T-cell (primary cell): Measurements from ENCODE around the gene HAT1. TPM values are rescaled to one million over a fixed set of nuclear protein-coding genes. Genes with fewer than 3 reads are reported as not detected.
A peak's percentile ranks its signal among the peaks of the same experiment; 100 is the strongest.

Source experiments
- ATAC-seq, 4 experiments: fragments of 200-7000 bp in 3 of 4; fragments of 150-1000 bp in 1 of 4; cut with Tn5 transposase; replicated peaks in 1 of 4; 1 replicate in 3 of 4; 2 replicates in 1 of 4; pipeline ENCODE4 v1.10.0; 2021; ENCODE audit warnings: moderate library complexity in 3 of 4, mild to moderate bottlenecking in 2 of 4, moderate number of reproducible peaks in 1 of 4
- CTCF ChIA-PET, 2 donors: fragments of 300-600 bp; sonication (Branson Sonifier 250); formaldehyde crosslinking; loops; one replicate each; lab custom pipeline; 2022; ENCODE audit warnings: antibody characterized with exemption in 2 of 2; lab: Charles Lee
- POLR2A ChIA-PET, 2 donors: fragments of 300-600 bp; sonication (Branson Sonifier 250); formaldehyde crosslinking; loops; one replicate each; lab custom pipeline; 2022; ENCODE audit warnings: antibody characterized with exemption in 2 of 2; lab: Charles Lee
- DNase-seq, 35 experiments: peaks; one replicate each; pipeline versions ENCODE4 v3.0.0 to v3.0.0-alpha.2; 2013 to 2023
- H3K27ac ChIP-seq: one replicate; pipeline ENCODE4 v1.5.1; 2013; ENCODE audit warnings: low read length
- H3K27me3 ChIP-seq, 2 experiments: replicated peaks in 1 of 2; 1 replicate in 1 of 2; 2 replicates in 1 of 2; pipeline versions ENCODE4 v1.6.1 to v1.7.0; 2013; ENCODE audit warnings: low read length in 1 of 2, mixed read lengths in 1 of 2; ENCODE audit not compliant: control insufficient read depth in 2 of 2, insufficient read depth in 2 of 2; ENCODE audit errors: extremely low read depth in 1 of 2
- H3K36me3 ChIP-seq, 2 donors: 1 replicate in 1 of 2; 2 replicates in 1 of 2; pipeline versions ENCODE4 v1.6.1 to v1.7.0; 2013; ENCODE audit warnings: low read length in 1 of 2; ENCODE audit not compliant: control insufficient read depth in 2 of 2, insufficient read depth in 1 of 2; ENCODE audit errors: extremely low read depth in 1 of 2
- H3K4me1 ChIP-seq, 2 experiments: 1 replicate in 1 of 2; 2 replicates in 1 of 2; pipeline versions ENCODE4 v1.6.1 to v1.7.0; 2013; ENCODE audit warnings: low read length in 2 of 2, mixed read lengths in 1 of 2; ENCODE audit not compliant: insufficient read depth in 2 of 2, control insufficient read depth in 1 of 2; ENCODE audit errors: extremely low read depth in 1 of 2
- H3K4me3 ChIP-seq, 2 donors: 1 replicate in 1 of 2; 2 replicates in 1 of 2; pipeline versions ENCODE4 v1.5.1 to v1.7.0; 2013; ENCODE audit warnings: mild to moderate bottlenecking in 2 of 2, low read length in 1 of 2, moderate library complexity in 1 of 2; ENCODE audit not compliant: control insufficient read depth in 1 of 2; ENCODE audit errors: extremely low read depth in 1 of 2
- H3K9me3 ChIP-seq: 2 replicates; pipeline ENCODE4 v1.7.0; 2013
- H3K27ac Mint-ChIP-seq, 2 donors: one replicate each; pipeline ENCODE4 v1.8.0; 2020 to 2021; ENCODE audit warnings: mild to moderate bottlenecking in 2 of 2, mixed read lengths in 2 of 2
- H3K27me3 Mint-ChIP-seq, 2 donors: one replicate each; pipeline ENCODE4 v1.8.0; 2021 to 2022; ENCODE audit warnings: mixed read lengths in 2 of 2
- H3K36me3 Mint-ChIP-seq: one replicate; pipeline ENCODE4 v1.8.0; 2021; ENCODE audit warnings: mixed read lengths
- H3K4me1 Mint-ChIP-seq, 3 donors: one replicate each; pipeline ENCODE4 v1.8.0; 2020 to 2022; ENCODE audit warnings: mixed read lengths in 3 of 3, mild to moderate bottlenecking in 1 of 3
- H3K4me3 Mint-ChIP-seq, 3 donors: one replicate each; pipeline ENCODE4 v1.8.0; 2020 to 2022; ENCODE audit warnings: mild to moderate bottlenecking in 3 of 3, mixed read lengths in 3 of 3, moderate library complexity in 3 of 3
- H3K9me3 Mint-ChIP-seq, 3 donors: one replicate each; pipeline ENCODE4 v1.8.0; 2020 to 2022; ENCODE audit warnings: mixed read lengths in 3 of 3
- WGBS: methylation state at CpG from one replicate; pipeline ENCODE4 v1.1.5; 2013; ENCODE audit warnings: missing lambda C conversion rate; ENCODE audit not compliant: insufficient coverage; 5-methylcytosine and 5-hydroxymethylcytosine counted together
- total RNA-seq, 35 experiments: library from RNA in 6 of 35; stranded (reverse) in 6 of 35; fragments of 120-200 nt in 1 of 35; gene quantifications; one replicate each; pipeline versions ENCODE4 v1.2.1 to v1.2.4 and lab custom pipeline; 2013 to 2026

Gene HAT1
- total RNA-seq, 5 donors from 2014 or later (not counting 1 experiment from before 2014, with no cell fraction given), result 18.0 to 24.8 (median 22.9) TPM

GRCh38 chr2:171909266-171909665, 13.0 kb upstream of the HAT1 start:
- H3K4me3 ChIP-seq, result no peak overlapping the region
- ChIA-PET CTCF (no interaction called here), POLR2A (no interaction called here)
- DNase-seq (no peak), ATAC-seq (no peak)
- Mint-ChIP-seq H3K27ac (no peak overlapping the region), H3K9me3 (no peaks in the 10 kb centered on the region), H3K4me3 (no peak overlapping the region), H3K36me3 (no peaks in the 10 kb centered on the region), H3K27me3 (peaks cover 5 to 9% of the 10 kb centered on the region in 2 donors), H3K4me1 (no peaks in the 10 kb centered on the region)
- H3K27ac ChIP-seq, result no peak overlapping the region
- H3K9me3 ChIP-seq, result no peaks in the 10 kb centered on the region
- no peaks in the 10 kb centered on the region for H3K4me1 ChIP-seq
- WGBS, result no CpG with 5 or more reads among the region's 3 CpGs
- no peaks in the 10 kb centered on the region for H3K36me3 ChIP-seq
- peaks cover 0 to 5% of the 10 kb centered on the region in 2 experiments for H3K27me3 ChIP-seq

GRCh38 chr2:171910494-171910893, 11.8 kb upstream of the HAT1 start:
- ChIA-PET CTCF (no interaction called here), POLR2A (no interaction called here)
- H3K4me1 ChIP-seq, result no peaks in the 10 kb centered on the region
- no peak for ATAC-seq
- H3K27me3 Mint-ChIP-seq, result no peaks in the 10 kb centered on the region
- H3K36me3 ChIP-seq, result no peaks in the 10 kb centered on the region
- H3K36me3 Mint-ChIP-seq, result no peaks in the 10 kb centered on the region
- WGBS, result no CpG with 5 or more reads among the region's 1 CpG
- no peaks in the 10 kb centered on the region for H3K9me3 ChIP-seq
- H3K4me3 ChIP-seq, result no peak overlapping the region
- H3K4me1 Mint-ChIP-seq, result no peaks in the 10 kb centered on the region
- no peak overlapping the region for H3K27ac Mint-ChIP-seq
- H3K27ac ChIP-seq, result no peak overlapping the region
- no peaks in the 10 kb centered on the region for H3K9me3 Mint-ChIP-seq
- DNase-seq, result no peak
- H3K27me3 ChIP-seq, result peaks cover 0 to 7% of the 10 kb centered on the region in 2 experiments
- no peak overlapping the region for H3K4me3 Mint-ChIP-seq

GRCh38 chr2:171913517-171913916, 8.7 kb upstream of the HAT1 start:
- Histone ChIP-seq H3K27me3 (peaks cover 0 to 8% of the 10 kb centered on the region in 2 experiments), H3K36me3 (no peaks in the 10 kb centered on the region), H3K4me3 (no peak overlapping the region), H3K27ac (no peak overlapping the region), H3K4me1 (no peaks in the 10 kb centered on the region), H3K9me3 (no peaks in the 10 kb centered on the region)
- ATAC-seq (no peak), DNase-seq (no peak)
- ChIA-PET CTCF (interaction anchor here in 1 of 2 donors (0.6 kb wide), 1 partner anchor 531 kb away, joined by 11 read pairs; no protein-coding TSS in a partner anchor), POLR2A (no interaction called here)
- H3K4me1 Mint-ChIP-seq, result no peaks in the 10 kb centered on the region
- no peak overlapping the region for H3K4me3 Mint-ChIP-seq
- H3K36me3 Mint-ChIP-seq, result no peaks in the 10 kb centered on the region
- no peaks in the 10 kb centered on the region for H3K27me3 Mint-ChIP-seq
- no peaks in the 10 kb centered on the region for H3K9me3 Mint-ChIP-seq
- no peak overlapping the region for H3K27ac Mint-ChIP-seq
- WGBS, result no CpG with 5 or more reads among the region's 3 CpGs

GRCh38 chr2:171919453-171919852, 2.8 kb upstream of the HAT1 start:
- no CpG with 5 or more reads among the region's 2 CpGs for WGBS
- POLR2A ChIA-PET, result no interaction called here
- H3K9me3 ChIP-seq, result no peaks in the 10 kb centered on the region

GRCh38 chr2:171921970-171922229, 361 bp upstream of the HAT1 start:
- peak overlapping the region; percentile 94 to 99 for H3K4me3 ChIP-seq
- ATAC-seq (peak; percentile 10 to 33 (median 15)), DNase-seq (no peak)
- peak overlapping the region; percentile 92 for H3K27ac ChIP-seq
- ChIA-PET CTCF (interaction anchor here (0.7 to 1.0 kb wide), 3 partner anchors 180 to 540 kb away, joined by 3 read pairs; no protein-coding TSS in a partner anchor), POLR2A (interaction anchor here (1.1 to 1.9 kb wide), 2 partner anchors 30 to 186 kb away, joined by 5 to 7 read pairs; no protein-coding TSS in a partner anchor)
- H3K9me3 ChIP-seq, result no peaks in the 10 kb centered on the region
- Mint-ChIP-seq H3K9me3 (no peaks in the 10 kb centered on the region), H3K27ac (peak overlapping the region; percentile 96 to 97), H3K4me1 (peaks cover 38 to 39% (median 38%) of the 10 kb centered on the region in 3 donors), H3K27me3 (no peaks in the 10 kb centered on the region), H3K36me3 (peaks cover 3% of the 10 kb centered on the region), H3K4me3 (peak overlapping the region; percentile 97 to 99 (median 99))
- 0% methylated on average over 4 of the region's 5 CpGs for WGBS
- H3K36me3 ChIP-seq, result peaks cover 0 to 5% of the 10 kb centered on the region in 2 donors
- H3K27me3 ChIP-seq, result peaks cover 0 to 3% of the 10 kb centered on the region in 2 experiments
- peaks cover 20 to 22% of the 10 kb centered on the region in 2 experiments for H3K4me1 ChIP-seq

More at GRCh38 chr2:171919453-171919852, 2.8 kb upstream of the HAT1 start:
- H3K27ac ChIP-seq, result no peak overlapping the region
- Mint-ChIP-seq H3K4me1 (peaks cover 22 to 30% (median 24%) of the 10 kb centered on the region in 3 donors), H3K27me3 (no peaks in the 10 kb centered on the region), H3K4me3 (no peak overlapping the region), H3K9me3 (no peaks in the 10 kb centered on the region), H3K27ac (no peak overlapping the region), H3K36me3 (no peaks in the 10 kb centered on the region)
- no peak overlapping the region for H3K4me3 ChIP-seq
- CTCF ChIA-PET, result no interaction called here
- no peak for DNase-seq
- H3K27me3 ChIP-seq, result peaks cover 0 to 5% of the 10 kb centered on the region in 2 experiments
- H3K36me3 ChIP-seq, result no peaks in the 10 kb centered on the region
- H3K4me1 ChIP-seq, result peaks cover 20 to 21% of the 10 kb centered on the region in 2 experiments
- no peak for ATAC-seq

GRCh38 chr2:171923206-171923605, 945 bp downstream of the HAT1 start:
- 71% methylated on average over 10 of the region's 13 CpGs for WGBS
- POLR2A ChIA-PET, result interaction anchor here in 1 of 2 donors (1.9 kb wide), 1 partner anchor 31 kb away, joined by 7 read pairs; no protein-coding TSS in a partner anchor
- DNase-seq (no peak), ATAC-seq (no peak)
- H3K27ac Mint-ChIP-seq, result peak overlapping the region; percentile 96 to 97
- H3K27me3 Mint-ChIP-seq, result no peaks in the 10 kb centered on the region
- peak overlapping the region; percentile 97 to 99 (median 99) for H3K4me3 Mint-ChIP-seq
- CTCF ChIA-PET, result no interaction called here
- H3K4me1 ChIP-seq, result peaks cover 22 to 26% of the 10 kb centered on the region in 2 experiments
- no peaks in the 10 kb centered on the region for H3K9me3 Mint-ChIP-seq
- H3K27me3 ChIP-seq, result no peaks in the 10 kb centered on the region
- H3K9me3 ChIP-seq, result no peaks in the 10 kb centered on the region
- H3K36me3 ChIP-seq, result peaks cover 6 to 8% of the 10 kb centered on the region in 2 donors
- peak overlapping the region; percentile 94 to 99 for H3K4me3 ChIP-seq
- H3K36me3 Mint-ChIP-seq, result peaks cover 7% of the 10 kb centered on the region
- peak overlapping the region; percentile 92 for H3K27ac ChIP-seq
- H3K4me1 Mint-ChIP-seq, result peaks cover 43 to 52% (median 48%) of the 10 kb centered on the region in 3 donors
